LNCaP clone FGC (cell line): ENCODE measurements around the gene JMJD8.
A peak's percentile ranks its signal among the peaks of the same experiment; 100 is the strongest.

Experiments
- DNase-seq: peaks from one replicate; pipeline ENCODE4 v3.0.0-alpha.2; 2011; ENCODE audit warnings: low read depth
- H3K4me3 ChIP-seq: 2 replicates; pipeline ENCODE4 v1.5.1; 2011; ENCODE audit warnings: mild to moderate bottlenecking, low read depth, low read length, control low read depth
- TF ChIP-seq, protein P1 (sequence below): IDR thresholded peaks from 2 replicates; pipeline ENCODE4 v1.5.1; 2012; ENCODE audit warnings: mild to moderate bottlenecking; ENCODE audit not compliant: control insufficient read depth, insufficient read depth; ENCODE audit errors: extremely low read depth

The JMJD8 gene

DNA sequence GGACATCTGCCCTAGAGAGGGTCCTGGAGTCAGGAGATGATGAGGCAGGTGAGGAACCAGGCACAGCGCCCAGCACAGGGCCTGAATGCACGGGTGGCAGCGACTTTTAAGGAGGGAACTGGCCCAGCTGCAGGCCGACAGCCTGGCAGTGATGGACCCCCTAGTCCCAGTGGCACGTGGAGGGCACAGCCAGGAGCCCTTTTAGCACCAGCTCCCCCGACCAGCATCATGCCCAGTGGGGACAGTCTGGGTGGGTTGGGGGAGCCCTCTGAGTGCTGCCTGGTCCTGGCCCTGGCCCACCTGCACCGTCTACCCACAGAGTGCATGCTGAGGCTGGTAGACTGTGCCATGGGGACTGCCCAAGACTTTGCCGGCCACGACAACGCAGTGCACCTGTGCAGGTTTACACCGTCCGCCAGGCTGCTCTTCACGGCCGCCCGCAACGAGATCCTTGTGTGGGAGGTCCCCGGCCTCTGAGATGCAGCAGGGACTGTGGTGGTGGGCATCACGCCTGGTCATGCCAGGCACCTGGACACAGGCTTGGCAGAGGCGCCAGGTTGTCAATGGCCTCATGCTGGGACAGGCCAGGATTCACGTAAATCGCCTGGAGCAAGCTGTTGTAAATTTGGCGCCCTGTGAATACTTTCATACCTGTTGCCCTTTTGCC, 16.9 kb downstream of the JMJD8 start:
- DNase-seq, result no peak
- TF ChIP-seq, protein P1, sequence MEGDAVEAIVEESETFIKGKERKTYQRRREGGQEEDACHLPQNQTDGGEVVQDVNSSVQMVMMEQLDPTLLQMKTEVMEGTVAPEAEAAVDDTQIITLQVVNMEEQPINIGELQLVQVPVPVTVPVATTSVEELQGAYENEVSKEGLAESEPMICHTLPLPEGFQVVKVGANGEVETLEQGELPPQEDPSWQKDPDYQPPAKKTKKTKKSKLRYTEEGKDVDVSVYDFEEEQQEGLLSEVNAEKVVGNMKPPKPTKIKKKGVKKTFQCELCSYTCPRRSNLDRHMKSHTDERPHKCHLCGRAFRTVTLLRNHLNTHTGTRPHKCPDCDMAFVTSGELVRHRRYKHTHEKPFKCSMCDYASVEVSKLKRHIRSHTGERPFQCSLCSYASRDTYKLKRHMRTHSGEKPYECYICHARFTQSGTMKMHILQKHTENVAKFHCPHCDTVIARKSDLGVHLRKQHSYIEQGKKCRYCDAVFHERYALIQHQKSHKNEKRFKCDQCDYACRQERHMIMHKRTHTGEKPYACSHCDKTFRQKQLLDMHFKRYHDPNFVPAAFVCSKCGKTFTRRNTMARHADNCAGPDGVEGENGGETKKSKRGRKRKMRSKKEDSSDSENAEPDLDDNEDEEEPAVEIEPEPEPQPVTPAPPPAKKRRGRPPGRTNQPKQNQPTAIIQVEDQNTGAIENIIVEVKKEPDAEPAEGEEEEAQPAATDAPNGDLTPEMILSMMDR, result no peak
- no peak overlapping the region for H3K4me3 ChIP-seq

DNA sequence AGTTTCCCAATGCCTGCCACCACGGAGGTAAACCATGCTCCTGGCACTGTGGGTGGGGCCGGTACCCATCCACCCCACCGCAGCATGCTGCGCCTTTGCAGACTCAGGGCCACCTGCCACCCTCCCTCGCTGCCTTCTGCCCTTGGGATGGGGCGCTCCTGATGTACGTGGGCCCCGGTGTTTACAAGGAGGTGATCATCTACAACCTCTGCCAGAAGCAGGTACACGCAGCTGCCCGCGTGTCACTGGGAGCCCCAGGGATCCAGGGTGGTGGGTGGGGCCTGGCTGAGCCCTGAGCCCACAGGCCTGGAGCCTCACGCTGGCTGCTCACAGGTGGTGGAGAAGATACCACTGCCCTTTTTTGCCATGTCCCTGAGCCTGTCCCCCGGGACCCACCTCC, 17.6 kb downstream of the JMJD8 start:
- TF ChIP-seq, protein P1, result no peak
- H3K4me3 ChIP-seq, result no peak overlapping the region
- no peak for DNase-seq

DNA sequence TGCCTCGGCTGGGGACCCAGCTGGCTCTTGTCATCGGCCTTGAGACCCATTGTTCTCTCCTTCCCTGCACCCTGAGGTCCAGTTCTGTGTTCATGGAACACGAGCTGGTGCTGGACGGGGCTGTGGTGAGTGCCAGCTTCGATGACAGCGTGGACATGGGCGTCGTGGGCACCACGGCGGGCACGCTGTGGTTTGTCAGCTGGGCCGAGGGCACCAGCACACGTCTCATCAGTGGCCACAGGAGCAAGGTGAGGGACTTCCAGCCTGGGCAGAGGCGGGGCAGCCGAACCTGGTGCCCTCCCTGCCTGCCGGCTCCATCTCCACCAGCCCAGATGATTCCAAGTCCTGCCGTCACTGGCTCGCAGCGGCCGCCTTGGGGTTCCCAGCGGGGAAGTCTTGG, 21.5 kb downstream of the JMJD8 start:
- TF ChIP-seq, protein P1, result no peak
- no peak for DNase-seq
- no peak overlapping the region for H3K4me3 ChIP-seq

DNA sequence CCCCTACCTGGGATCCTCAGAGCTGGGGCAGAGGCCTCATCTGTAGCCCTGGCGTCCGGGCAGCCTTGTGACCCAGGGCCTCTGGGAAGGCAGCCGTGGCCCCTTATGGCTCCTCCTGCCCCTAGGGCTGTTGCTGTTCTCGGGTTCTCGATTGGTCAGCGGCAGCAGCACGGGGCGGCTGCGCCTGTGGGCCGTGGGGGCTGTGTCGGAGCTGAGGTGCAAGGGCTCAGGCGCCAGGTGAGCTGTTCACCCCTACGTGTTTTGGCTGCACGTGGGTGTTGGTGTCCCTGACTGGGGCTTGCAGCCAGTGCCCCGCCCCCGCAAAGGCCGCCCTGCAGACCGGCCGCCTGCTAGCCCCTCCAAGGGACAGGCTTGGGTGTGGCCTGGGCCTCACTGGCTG, 22.0 kb downstream of the JMJD8 start:
- H3K4me3 ChIP-seq, result no peak overlapping the region
- TF ChIP-seq, protein P1, result no peak
- DNase-seq, result no peak

DNA sequence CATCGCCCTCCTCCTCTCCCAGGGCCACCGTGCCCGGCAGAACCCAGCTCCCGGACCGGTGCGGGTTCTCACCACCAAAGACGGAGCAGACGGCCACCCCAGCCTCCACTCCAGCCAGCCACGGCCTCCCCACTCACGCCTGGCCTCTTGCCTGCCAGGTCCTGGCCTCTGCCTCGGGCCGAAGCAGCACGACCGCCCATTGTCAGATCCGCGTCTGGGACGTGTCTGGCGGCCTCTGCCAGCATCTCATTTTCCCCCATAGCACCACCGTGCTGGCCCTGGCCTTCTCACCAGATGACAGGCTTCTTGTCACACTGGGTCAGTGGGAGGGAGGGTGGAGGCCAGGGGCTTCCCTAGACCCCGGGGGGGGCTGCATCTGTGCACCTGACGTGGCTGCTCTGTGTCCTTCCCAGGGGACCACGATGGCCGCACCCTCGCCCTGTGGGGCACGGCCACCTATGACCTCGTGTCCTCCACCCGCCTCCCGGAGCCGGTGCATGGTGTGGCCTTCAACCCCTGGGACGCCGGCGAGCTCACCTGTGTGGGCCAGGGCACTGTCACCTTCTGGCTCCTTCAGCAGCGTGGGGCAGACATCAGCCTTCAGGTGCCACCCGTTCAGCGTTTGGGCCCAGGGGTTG, 22.8 kb downstream of the JMJD8 start:
- no peak for DNase-seq
- TF ChIP-seq, protein P1, result no peak
- peak overlapping the region; percentile 46 for H3K4me3 ChIP-seq

DNA sequence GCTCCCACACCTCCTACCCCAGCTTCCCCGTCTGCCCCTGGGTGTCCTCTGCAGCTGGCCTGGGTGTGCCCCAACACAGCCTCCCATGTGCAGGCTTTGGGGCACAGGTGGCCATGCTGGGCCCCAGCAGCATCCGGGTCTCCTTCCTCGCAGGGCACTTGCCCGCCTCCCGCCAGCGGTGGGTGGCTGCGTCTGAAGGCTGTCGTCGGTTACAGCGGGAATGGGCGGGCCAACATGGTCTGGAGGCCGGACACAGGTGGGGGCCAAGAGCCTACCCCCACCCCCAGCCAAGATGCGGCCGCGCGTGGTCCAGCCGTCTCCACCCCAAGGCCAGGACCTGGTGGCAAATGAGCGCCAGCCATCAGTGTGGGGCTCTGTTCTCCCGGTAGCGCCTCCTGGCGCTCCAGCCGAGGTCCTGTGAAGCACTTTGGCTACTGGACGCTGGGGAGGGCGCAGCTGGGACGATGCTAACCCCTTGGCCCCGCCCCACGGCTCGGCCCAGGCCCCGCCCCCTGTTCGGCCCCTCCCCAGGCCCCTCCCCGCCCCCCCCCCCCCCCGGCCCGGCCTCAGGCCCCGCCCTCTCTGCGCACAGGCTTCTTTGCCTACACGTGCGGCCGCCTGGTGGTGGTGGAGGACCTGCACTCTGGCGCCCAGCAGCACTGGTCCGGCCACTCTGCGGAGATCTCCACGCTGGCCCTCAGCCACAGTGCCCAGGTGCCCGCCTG, 23.5 kb downstream of the JMJD8 start:
- TF ChIP-seq, protein P1, result peak; percentile 71
- peak overlapping the region; percentile 46 for H3K4me3 ChIP-seq
- peak; percentile 83 for DNase-seq
